ENCODE measurements around the gene PPP4R2. TPM values are rescaled to one million over a fixed set of nuclear protein-coding genes. Genes with fewer than 3 reads are reported as not detected.

The PPP4R2 gene
- total RNA-seq, 1 experiment from 2014 or later = 62.7 TPM

DNA sequence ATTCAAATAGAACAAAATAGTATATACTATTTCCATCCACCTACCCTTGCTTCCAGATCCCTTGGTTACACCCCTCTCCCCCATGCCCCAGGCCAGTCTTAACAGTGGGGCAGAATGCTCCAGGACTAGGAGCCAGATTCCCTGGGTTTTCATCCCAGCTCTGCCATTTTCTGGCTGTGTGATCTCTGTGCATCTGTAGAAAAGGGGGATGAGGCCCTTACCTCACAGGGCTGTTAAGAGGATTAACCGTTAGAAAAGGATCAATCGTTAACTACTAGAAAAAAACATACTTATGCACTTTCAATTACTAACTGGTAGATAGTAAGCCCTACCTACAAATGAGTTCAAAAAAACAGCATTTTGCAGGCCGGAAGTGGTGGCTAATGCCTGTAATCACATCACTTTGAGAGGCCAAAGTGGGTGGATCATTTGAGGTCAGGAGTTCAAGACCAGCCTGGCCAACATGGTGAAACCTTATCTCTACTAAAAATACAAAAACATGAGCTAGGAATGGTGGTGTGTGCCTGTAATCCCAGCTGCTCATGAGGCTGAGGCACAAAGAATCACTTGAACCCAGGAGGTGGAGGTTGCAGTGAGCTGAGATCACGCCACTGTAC, 76.6 kb downstream of the PPP4R2 start:
- no peaks in the 10 kb centered on the region for H3K9me2 ChIP-seq (replicated peaks; ENCODE audit: low read length)
- DNase-seq (no peak), ATAC-seq (no peak)
- H4K20me1 ChIP-seq (ENCODE audit: low read length) = no peaks in the 10 kb centered on the region
- no peaks in the 10 kb centered on the region for H3K9me3 ChIP-seq (ENCODE audit: low read length)
- H2AFZ ChIP-seq (ENCODE audit: low read length) = no peak overlapping the region
- POLR2A ChIA-PET (ENCODE audit: unreplicated experiment) = no interaction called here
- peaks cover 3% of the 10 kb centered on the region; the same call in 1 of the 2 replicates for H3K36me3 ChIP-seq (ENCODE audit: low read depth, low read length)
- CTCF ChIA-PET = no interaction called here
- BruUV-seq (replicated peaks) = no TSS peak
- no peaks in the 10 kb centered on the region for H3K79me2 ChIP-seq (ENCODE audit: low read length)
- no peak overlapping the region for H3K4me3 ChIP-seq (ENCODE audit: low read length)
- no peaks in the 10 kb centered on the region for H3K4me1 ChIP-seq (ENCODE audit: insufficient read depth, low read length)
- H3K27me3 ChIP-seq (ENCODE audit: low read length) = no peaks in the 10 kb centered on the region
- no peak overlapping the region for H3K9ac ChIP-seq (ENCODE audit: low read length)
- H3K27ac ChIP-seq (ENCODE audit: low read length) = no peak overlapping the region
- H3K4me2 ChIP-seq (ENCODE audit: low read length) = no peak overlapping the region
- intact Hi-C loops (cut with micrococcal nuclease) = loop anchor here (5.0 kb wide), 1 partner anchor 136 kb away; no protein-coding TSS in a partner anchor
- no peaks in the 10 kb centered on the region for H3F3A ChIP-seq (ENCODE audit: low read length, unreplicated experiment)
- TF ChIP-seq EZH2 (IDR thresholded peaks at IDR 0.05; ENCODE audit: low read length, unreplicated experiment) (no peak), EZH2phosphoT487 (IDR thresholded peaks at IDR 0.05; ENCODE audit: borderline replicate concordance, low read length) (no peak)
- TF ChIP-seq, protein P1, sequence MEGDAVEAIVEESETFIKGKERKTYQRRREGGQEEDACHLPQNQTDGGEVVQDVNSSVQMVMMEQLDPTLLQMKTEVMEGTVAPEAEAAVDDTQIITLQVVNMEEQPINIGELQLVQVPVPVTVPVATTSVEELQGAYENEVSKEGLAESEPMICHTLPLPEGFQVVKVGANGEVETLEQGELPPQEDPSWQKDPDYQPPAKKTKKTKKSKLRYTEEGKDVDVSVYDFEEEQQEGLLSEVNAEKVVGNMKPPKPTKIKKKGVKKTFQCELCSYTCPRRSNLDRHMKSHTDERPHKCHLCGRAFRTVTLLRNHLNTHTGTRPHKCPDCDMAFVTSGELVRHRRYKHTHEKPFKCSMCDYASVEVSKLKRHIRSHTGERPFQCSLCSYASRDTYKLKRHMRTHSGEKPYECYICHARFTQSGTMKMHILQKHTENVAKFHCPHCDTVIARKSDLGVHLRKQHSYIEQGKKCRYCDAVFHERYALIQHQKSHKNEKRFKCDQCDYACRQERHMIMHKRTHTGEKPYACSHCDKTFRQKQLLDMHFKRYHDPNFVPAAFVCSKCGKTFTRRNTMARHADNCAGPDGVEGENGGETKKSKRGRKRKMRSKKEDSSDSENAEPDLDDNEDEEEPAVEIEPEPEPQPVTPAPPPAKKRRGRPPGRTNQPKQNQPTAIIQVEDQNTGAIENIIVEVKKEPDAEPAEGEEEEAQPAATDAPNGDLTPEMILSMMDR (conservative IDR thresholded peaks at IDR 0.05; ENCODE audit: low read depth, low read length) = no peak

DNA sequence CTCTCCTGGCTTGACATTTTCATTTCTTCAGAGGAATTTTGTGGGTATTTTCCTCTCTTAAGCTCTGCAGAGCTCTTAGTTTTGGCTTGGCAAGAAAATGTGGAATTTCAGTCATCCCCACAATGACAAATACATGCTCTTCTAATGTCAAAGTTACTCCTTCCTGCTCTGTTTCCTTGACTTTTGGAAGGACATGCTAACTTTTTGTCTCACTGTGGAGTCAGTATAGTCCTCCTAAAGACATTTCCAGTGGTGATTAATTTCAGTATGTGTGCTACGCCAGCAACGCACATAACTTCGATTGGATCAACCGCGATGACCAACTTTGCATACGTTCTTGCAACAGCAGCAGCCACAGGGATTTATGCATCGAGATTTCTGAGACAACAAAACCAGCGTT, 78.2 kb downstream of the PPP4R2 start:
- intact Hi-C loops (cut with micrococcal nuclease) = loop anchor here (5.0 kb wide), 1 partner anchor 137 kb away; no protein-coding TSS in a partner anchor
- Histone ChIP-seq H3K36me3 (ENCODE audit: low read depth, low read length) (no peaks in the 10 kb centered on the region), H4K20me1 (ENCODE audit: low read length) (no peaks in the 10 kb centered on the region), H3K79me2 (ENCODE audit: low read length) (no peaks in the 10 kb centered on the region), H3K9me2 (replicated peaks; ENCODE audit: low read length) (no peaks in the 10 kb centered on the region), H3K4me3 (ENCODE audit: low read length) (no peak overlapping the region), H3F3A (ENCODE audit: low read length, unreplicated experiment) (no peaks in the 10 kb centered on the region), H3K4me2 (ENCODE audit: low read length) (no peak overlapping the region), H3K27ac (ENCODE audit: low read length) (no peak overlapping the region), H3K9ac (ENCODE audit: low read length) (no peak overlapping the region), H3K27me3 (ENCODE audit: low read length) (no peaks in the 10 kb centered on the region), H3K9me3 (ENCODE audit: low read length) (no peaks in the 10 kb centered on the region), H2AFZ (ENCODE audit: low read length) (no peak overlapping the region), H3K4me1 (ENCODE audit: insufficient read depth, low read length) (no peaks in the 10 kb centered on the region)
- no peak for ATAC-seq
- ChIA-PET POLR2A (ENCODE audit: unreplicated experiment) (no interaction called here), CTCF (no interaction called here)
- DNase-seq = no peak
- TF ChIP-seq EZH2phosphoT487 (IDR thresholded peaks at IDR 0.05; ENCODE audit: borderline replicate concordance, low read length) = no peak
- no peak for TF ChIP-seq EZH2 (IDR thresholded peaks at IDR 0.05; ENCODE audit: low read length, unreplicated experiment)
- TF ChIP-seq, protein P1 (conservative IDR thresholded peaks at IDR 0.05; ENCODE audit: low read depth, low read length) = no peak
- no TSS peak for BruUV-seq (replicated peaks)

DNA sequence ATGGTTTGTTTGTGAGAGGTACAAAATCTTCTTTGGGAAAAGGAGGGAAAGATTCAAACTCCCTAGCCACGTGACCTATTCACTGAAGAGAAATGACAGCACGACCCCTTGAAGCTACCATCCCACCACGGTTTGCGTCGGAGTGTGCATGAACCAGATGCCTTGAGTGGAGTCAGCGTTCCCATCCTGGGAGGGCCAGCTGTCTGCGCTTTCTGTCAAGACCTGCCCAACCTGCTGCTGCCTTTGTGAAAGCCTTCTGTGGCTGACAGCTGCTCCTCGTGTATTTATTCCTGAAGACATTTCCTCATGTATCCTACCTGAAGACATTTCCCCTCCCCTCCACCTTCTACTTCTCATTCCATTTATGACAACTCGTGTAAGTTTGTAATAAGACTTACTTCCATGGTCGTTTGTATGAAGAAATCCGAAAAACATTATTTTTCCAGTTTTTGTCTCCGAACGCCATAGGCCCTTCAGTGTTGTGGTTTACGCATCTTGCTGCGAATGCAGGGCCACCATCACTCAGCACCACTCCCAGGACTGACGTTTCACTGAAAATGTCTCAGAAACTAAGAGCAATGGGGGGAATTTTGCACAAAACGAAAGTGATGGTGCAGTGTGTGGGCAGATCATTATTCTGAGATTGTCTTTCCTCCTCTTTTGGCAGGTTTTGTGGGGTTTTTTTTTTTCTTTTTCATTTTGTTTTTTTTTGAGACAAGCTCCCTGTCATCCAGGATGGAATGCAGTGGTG, 83.8 kb downstream of the PPP4R2 start:
- Histone ChIP-seq H4K20me1 (ENCODE audit: low read length) (no peaks in the 10 kb centered on the region), H2AFZ (ENCODE audit: low read length) (no peak overlapping the region), H3K36me3 (ENCODE audit: low read depth, low read length) (no peaks in the 10 kb centered on the region), H3K9me2 (replicated peaks; ENCODE audit: low read length) (no peaks in the 10 kb centered on the region), H3K27ac (ENCODE audit: low read length) (no peak overlapping the region), H3F3A (ENCODE audit: low read length, unreplicated experiment) (no peaks in the 10 kb centered on the region), H3K79me2 (ENCODE audit: low read length) (no peaks in the 10 kb centered on the region), H3K4me2 (ENCODE audit: low read length) (no peak overlapping the region), H3K9ac (ENCODE audit: low read length) (no peak overlapping the region), H3K4me1 (ENCODE audit: insufficient read depth, low read length) (no peaks in the 10 kb centered on the region), H3K4me3 (ENCODE audit: low read length) (no peak overlapping the region), H3K27me3 (ENCODE audit: low read length) (no peaks in the 10 kb centered on the region), H3K9me3 (ENCODE audit: low read length) (no peaks in the 10 kb centered on the region)
- BruUV-seq (replicated peaks) = no TSS peak
- ATAC-seq (no peak), DNase-seq (no peak)
- CTCF ChIA-PET = no interaction called here
- POLR2A ChIA-PET (ENCODE audit: unreplicated experiment) = no interaction called here
- TF ChIP-seq EZH2 (IDR thresholded peaks at IDR 0.05; ENCODE audit: low read length, unreplicated experiment) (no peak), EZH2phosphoT487 (IDR thresholded peaks at IDR 0.05; ENCODE audit: borderline replicate concordance, low read length) (no peak)
- TF ChIP-seq, protein P1 (conservative IDR thresholded peaks at IDR 0.05; ENCODE audit: low read depth, low read length) = no peak
- intact Hi-C loops (cut with micrococcal nuclease) = no loop called here

Data from PC-3 (cell line).